Measurements from ENCODE around the gene SRRT.

SRRT gene

DNA sequence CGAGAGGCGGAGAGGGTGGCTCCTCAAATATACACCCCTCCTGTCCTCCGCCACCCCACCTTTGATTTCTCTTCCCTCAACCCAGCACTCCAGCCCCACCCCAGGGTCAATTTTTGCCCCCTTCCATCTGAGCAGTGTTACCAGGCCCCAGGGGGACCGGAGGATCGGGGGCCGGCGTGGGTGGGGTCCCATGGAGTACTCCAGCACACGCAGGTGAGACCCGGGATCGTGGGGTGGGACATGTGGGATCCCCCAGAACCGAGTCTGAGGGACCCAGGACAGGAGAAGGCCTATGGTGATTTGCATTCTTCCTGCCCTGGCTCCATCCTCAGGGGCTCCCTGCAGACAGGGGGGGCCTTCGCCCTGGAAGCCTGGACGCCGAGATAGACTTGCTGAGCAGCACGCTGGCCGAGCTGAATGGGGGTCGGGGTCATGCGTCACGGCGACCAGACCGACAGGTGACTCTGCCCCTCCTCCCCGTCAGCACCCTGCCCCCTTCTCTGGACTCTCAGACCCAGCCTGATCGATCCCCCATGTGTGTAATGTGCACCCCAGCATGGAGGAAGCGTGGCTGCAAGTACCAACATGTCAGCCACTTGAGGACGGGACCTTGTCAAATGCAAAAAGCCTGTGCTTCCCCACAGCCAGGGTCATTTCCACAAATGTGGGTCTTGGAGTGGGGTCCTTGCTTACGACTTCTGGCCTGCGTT is 7.0 kb upstream of the SRRT start:
- peaks cover 26% of the 10 kb centered on the region for H3K36me3 ChIP-seq (ENCODE audit: control insufficient read depth, low read depth, low read length)
- H3K4me3 ChIP-seq (ENCODE audit: low read length): peak overlapping the region; percentile 71
- H3K27ac ChIP-seq (ENCODE audit: low read length): peak overlapping the region; percentile 77
- no peaks in the 10 kb centered on the region for H3K9me3 ChIP-seq (ENCODE audit: control insufficient read depth, low read depth, low read length)
- H3K4me1 ChIP-seq (ENCODE audit: control insufficient read depth, low read depth, low read length): peaks cover 8% of the 10 kb centered on the region
- no peaks in the 10 kb centered on the region for H3K27me3 ChIP-seq (ENCODE audit: control insufficient read depth, insufficient read depth, low read length)
- H3K9ac ChIP-seq (ENCODE audit: low read length): peak overlapping the region; percentile 77

DNA sequence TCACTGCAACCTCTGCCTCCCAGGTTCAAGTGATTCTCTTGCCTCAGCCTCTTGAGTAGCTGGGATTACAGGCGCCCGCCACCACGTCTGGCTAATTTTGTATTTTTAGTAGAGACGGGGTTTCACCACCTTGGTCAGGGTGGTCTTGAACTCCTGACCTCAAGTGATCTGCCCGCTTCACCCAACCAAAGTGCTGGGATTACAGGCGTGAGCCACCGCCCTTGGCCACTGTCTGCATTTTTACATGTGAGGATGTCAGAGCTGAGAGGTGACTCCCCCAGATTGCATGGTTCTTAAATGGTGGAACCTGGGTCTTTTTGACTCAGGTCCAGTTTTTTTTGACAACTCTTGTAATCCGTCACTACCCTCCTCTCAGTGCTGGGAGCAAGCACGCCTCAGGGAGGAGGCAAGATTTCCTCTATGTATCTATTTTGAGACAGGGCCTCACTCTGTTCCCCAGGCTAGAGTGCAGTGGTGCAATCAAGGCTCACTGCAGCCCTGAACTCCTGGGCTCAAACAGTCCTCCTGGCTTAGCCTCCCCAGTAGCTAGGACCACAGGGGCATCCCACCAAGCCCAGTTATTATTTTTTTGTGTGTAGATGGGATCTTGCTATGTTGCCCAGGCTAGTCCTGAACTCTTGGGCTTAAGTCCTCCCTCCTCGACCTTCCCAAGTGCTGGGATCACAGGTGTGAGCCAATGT is 1.2 kb upstream of the SRRT start:
- peak overlapping the region; percentile 91 for H3K9ac ChIP-seq (ENCODE audit: low read length)

DNA sequence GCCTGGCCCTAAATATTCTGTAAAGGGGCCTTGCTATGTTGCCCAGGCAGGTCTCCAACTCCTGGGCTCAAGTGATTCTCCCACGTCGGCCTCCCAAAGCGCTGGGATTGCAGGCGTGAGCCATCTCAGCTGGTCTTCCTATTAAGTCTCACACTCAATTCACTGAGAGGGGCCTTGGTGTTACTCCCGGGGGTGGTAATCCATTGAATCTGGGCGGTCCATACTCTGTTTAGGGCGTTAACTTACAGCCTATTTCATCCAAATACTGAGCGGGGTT is 665 bp upstream of the SRRT start:
- Histone ChIP-seq H3K9me3 (ENCODE audit: control insufficient read depth, low read depth, low read length) (no peaks in the 10 kb centered on the region), H3K4me3 (ENCODE audit: low read length) (peak overlapping the region; percentile 98), H3K9ac (ENCODE audit: low read length) (peak overlapping the region; percentile 91), H3K36me3 (ENCODE audit: control insufficient read depth, low read depth, low read length) (peaks cover 63% of the 10 kb centered on the region), H3K27me3 (ENCODE audit: control insufficient read depth, insufficient read depth, low read length) (no peaks in the 10 kb centered on the region), H3K4me1 (ENCODE audit: control insufficient read depth, low read depth, low read length) (peaks cover 8% of the 10 kb centered on the region), H3K27ac (ENCODE audit: low read length) (peak overlapping the region; percentile 70)

More for the DNA sequence above, 1.2 kb upstream of the SRRT start:
- H3K4me1 ChIP-seq (ENCODE audit: control insufficient read depth, low read depth, low read length): peaks cover 8% of the 10 kb centered on the region
- H3K27me3 ChIP-seq (ENCODE audit: control insufficient read depth, insufficient read depth, low read length): no peaks in the 10 kb centered on the region
- H3K36me3 ChIP-seq (ENCODE audit: control insufficient read depth, low read depth, low read length): peaks cover 59% of the 10 kb centered on the region
- H3K4me3 ChIP-seq (ENCODE audit: low read length): peak overlapping the region; percentile 98
- peak overlapping the region; percentile 70 for H3K27ac ChIP-seq (ENCODE audit: low read length)
- H3K9me3 ChIP-seq (ENCODE audit: control insufficient read depth, low read depth, low read length): no peaks in the 10 kb centered on the region

DNA sequence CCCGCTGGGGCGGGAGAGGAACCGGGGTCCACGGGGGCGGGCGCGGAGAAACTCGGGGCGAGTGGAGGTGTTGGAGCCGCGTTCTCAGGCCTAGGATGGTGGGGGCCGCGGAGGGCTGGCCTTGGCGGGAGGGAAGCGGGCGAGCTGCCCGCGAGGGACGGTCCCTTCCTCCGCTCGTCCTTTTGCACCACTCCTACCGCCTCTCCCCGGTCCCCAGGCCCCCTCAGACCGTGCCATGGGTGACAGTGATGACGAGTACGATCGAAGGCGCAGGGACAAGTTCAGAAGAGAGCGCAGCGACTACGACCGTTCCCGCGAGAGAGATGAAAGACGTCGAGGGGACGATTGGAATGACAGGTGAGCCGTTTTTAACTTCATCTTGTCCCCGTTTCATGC is 451 bp downstream of the SRRT start:
- Histone ChIP-seq H3K36me3 (ENCODE audit: control insufficient read depth, low read depth, low read length) (peaks cover 67% of the 10 kb centered on the region), H3K9me3 (ENCODE audit: control insufficient read depth, low read depth, low read length) (no peaks in the 10 kb centered on the region), H3K27ac (ENCODE audit: low read length) (peak overlapping the region; percentile 70), H3K4me1 (ENCODE audit: control insufficient read depth, low read depth, low read length) (peaks cover 8% of the 10 kb centered on the region), H3K27me3 (ENCODE audit: control insufficient read depth, insufficient read depth, low read length) (no peaks in the 10 kb centered on the region), H3K4me3 (ENCODE audit: low read length) (peak overlapping the region; percentile 98), H3K9ac (ENCODE audit: low read length) (peak overlapping the region; percentile 91)

DNA sequence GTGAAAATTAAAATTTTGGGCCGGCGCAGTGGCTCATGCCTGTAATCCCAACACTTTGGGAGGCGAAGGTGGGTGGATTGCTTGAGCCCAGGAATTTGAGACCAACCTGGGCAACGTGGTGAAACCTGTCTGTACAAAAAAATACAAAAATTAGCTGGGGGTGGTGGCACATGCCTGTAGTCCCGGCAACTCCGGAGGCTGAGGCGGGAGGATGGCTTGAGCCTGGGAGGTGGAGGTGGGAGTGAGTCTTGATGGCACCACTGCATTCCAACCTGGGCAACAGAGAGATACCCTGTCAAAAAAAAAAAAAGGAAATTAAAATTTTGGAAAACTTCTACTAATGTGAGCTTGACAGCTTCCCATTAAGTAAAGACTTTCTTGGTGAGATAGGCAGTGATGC is 3.1 kb downstream of the SRRT start:
- peaks cover 8% of the 10 kb centered on the region for H3K4me1 ChIP-seq (ENCODE audit: control insufficient read depth, low read depth, low read length)
- no peak overlapping the region for H3K4me3 ChIP-seq (ENCODE audit: low read length)
- H3K27me3 ChIP-seq (ENCODE audit: control insufficient read depth, insufficient read depth, low read length): no peaks in the 10 kb centered on the region
- H3K9me3 ChIP-seq (ENCODE audit: control insufficient read depth, low read depth, low read length): no peaks in the 10 kb centered on the region
- H3K27ac ChIP-seq (ENCODE audit: low read length): no peak overlapping the region
- peaks cover 63% of the 10 kb centered on the region for H3K36me3 ChIP-seq (ENCODE audit: control insufficient read depth, low read depth, low read length)
- no peak overlapping the region for H3K9ac ChIP-seq (ENCODE audit: low read length)

DNA sequence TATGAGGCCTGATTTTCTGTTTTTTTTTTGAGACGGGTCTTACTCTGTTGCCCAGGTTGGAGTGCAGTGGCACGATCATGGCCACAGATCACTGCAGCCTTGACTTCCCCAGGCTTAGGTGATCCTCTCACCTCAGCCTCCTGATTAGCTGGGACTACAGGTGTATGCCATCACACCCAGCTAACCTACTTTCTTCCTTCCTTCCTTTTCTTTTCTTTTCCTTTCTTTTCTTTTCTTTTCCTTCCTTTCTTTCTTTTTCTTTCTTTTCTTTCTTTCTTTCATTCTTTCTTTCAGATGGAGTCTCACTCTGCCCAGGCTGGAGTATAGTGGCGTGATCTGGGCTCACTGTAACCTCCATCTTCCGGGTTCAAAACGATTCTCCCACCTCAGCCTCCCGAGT is 3.8 kb downstream of the SRRT start:
- Histone ChIP-seq H3K27me3 (ENCODE audit: control insufficient read depth, insufficient read depth, low read length) (no peaks in the 10 kb centered on the region), H3K36me3 (ENCODE audit: control insufficient read depth, low read depth, low read length) (peaks cover 63% of the 10 kb centered on the region), H3K9ac (ENCODE audit: low read length) (no peak overlapping the region), H3K4me3 (ENCODE audit: low read length) (no peak overlapping the region), H3K4me1 (ENCODE audit: control insufficient read depth, low read depth, low read length) (peaks cover 8% of the 10 kb centered on the region), H3K27ac (ENCODE audit: low read length) (no peak overlapping the region), H3K9me3 (ENCODE audit: control insufficient read depth, low read depth, low read length) (no peaks in the 10 kb centered on the region)

DNA sequence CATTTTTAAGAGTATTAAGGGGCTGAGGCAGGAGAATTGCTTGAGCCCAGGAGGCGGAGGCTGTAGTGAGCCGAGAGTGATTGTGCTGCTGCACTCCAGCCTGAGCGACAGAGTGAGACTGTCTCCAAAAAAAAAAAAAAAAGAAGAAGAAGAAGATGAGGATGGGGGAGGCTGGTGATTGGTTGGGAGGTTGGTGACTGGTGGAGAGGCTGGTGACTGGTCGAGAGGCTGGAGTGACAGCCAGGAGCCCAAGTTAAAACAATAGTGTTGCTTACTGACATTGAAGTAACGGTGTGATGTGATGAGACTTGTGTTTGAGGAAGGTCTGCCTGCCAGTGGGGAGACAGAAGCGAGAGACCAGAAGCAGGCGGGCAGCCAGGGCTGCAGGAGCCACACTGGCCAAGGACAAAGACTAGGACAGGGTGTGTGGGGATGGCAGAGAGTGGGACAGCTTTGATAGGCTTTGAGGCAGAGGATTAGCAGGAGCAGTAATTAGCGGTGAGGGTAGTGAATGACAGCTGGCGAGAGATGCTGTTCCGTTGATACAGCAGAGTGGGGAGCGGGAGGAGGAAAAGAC is 4.9 kb downstream of the SRRT start:
- Histone ChIP-seq H3K27ac (ENCODE audit: low read length) (no peak overlapping the region), H3K4me3 (ENCODE audit: low read length) (no peak overlapping the region), H3K9me3 (ENCODE audit: control insufficient read depth, low read depth, low read length) (no peaks in the 10 kb centered on the region), H3K4me1 (ENCODE audit: control insufficient read depth, low read depth, low read length) (peaks cover 8% of the 10 kb centered on the region), H3K36me3 (ENCODE audit: control insufficient read depth, low read depth, low read length) (peaks cover 70% of the 10 kb centered on the region), H3K9ac (ENCODE audit: low read length) (no peak overlapping the region), H3K27me3 (ENCODE audit: control insufficient read depth, insufficient read depth, low read length) (no peaks in the 10 kb centered on the region)

DNA sequence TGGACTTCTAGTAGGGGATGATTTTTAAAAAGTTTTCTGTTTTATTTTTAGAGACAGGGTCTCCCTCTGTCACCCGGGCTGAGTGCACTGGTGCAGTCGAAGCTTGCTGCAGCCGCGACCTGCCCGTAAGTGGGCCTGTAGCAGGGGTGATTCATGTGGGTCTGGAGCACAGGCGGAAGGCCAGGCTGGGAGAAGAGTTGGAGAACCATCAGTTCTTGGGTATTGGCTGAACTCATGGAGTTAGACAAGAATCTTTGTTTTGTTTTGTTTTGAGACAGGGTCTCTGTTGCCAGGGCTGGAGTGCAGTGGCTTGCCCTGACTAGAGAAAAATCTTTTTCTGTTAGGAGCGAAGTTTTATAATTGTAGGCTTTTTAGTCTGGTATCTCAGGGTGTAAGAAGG is 5.7 kb downstream of the SRRT start:
- H3K27ac ChIP-seq (ENCODE audit: low read length): no peak overlapping the region
- H3K4me3 ChIP-seq (ENCODE audit: low read length): no peak overlapping the region
- H3K9ac ChIP-seq (ENCODE audit: low read length): no peak overlapping the region
- H3K27me3 ChIP-seq (ENCODE audit: control insufficient read depth, insufficient read depth, low read length): no peaks in the 10 kb centered on the region
- H3K9me3 ChIP-seq (ENCODE audit: control insufficient read depth, low read depth, low read length): no peaks in the 10 kb centered on the region
- peaks cover 79% of the 10 kb centered on the region for H3K36me3 ChIP-seq (ENCODE audit: control insufficient read depth, low read depth, low read length)
- H3K4me1 ChIP-seq (ENCODE audit: control insufficient read depth, low read depth, low read length): peaks cover 8% of the 10 kb centered on the region

DNA sequence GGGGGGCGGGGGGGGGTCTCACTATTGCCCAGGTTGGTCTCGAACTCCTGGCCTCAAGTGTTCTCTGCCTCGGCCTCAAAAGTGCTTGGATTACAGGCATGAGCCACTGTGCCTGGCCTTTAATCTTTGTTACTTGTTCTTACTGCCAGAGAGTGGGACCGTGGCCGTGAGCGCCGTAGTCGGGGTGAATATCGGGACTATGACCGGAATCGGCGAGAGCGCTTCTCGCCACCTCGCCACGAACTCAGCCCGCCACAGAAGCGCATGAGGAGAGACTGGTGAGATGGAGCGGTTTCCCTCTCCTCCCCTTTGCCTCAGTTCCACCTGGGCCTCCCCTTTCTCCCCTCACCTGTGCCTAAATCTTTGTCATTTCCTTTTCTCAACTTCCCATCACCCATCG is 6.2 kb downstream of the SRRT start:
- Histone ChIP-seq H3K9ac (ENCODE audit: low read length) (no peak overlapping the region), H3K27ac (ENCODE audit: low read length) (no peak overlapping the region)

DNA sequence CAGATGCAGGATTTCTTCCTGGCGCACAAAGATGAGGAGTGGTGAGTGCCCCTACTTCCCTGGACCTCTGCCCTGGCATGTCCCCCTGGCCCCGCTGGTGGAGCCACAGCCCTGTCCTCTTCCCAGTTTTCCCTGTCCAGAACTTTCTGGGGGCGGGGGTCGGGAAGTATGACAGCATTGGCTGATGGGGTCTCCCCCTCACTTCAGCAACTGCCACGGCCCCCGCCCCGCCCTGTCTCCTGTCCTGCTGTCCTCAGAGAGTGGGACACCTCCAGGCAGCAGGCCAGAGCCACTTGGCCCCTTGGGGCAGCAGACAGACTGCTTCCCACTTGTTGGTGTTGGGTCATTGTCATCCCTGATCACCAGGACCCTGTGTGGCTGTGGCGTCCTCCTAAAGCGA is 7.3 kb downstream of the SRRT start:
- peaks cover under 1% of the 10 kb centered on the region for H3K4me1 ChIP-seq (ENCODE audit: control insufficient read depth, low read depth, low read length)
- no peak overlapping the region for H3K27ac ChIP-seq (ENCODE audit: low read length)
- H3K9me3 ChIP-seq (ENCODE audit: control insufficient read depth, low read depth, low read length): no peaks in the 10 kb centered on the region
- peaks cover 85% of the 10 kb centered on the region for H3K36me3 ChIP-seq (ENCODE audit: control insufficient read depth, low read depth, low read length)
- no peak overlapping the region for H3K4me3 ChIP-seq (ENCODE audit: low read length)
- H3K9ac ChIP-seq (ENCODE audit: low read length): no peak overlapping the region
- no peaks in the 10 kb centered on the region for H3K27me3 ChIP-seq (ENCODE audit: control insufficient read depth, insufficient read depth, low read length)

More for the DNA sequence above, 6.2 kb downstream of the SRRT start:
- Histone ChIP-seq H3K36me3 (ENCODE audit: control insufficient read depth, low read depth, low read length) (peaks cover 84% of the 10 kb centered on the region), H3K27me3 (ENCODE audit: control insufficient read depth, insufficient read depth, low read length) (no peaks in the 10 kb centered on the region), H3K9me3 (ENCODE audit: control insufficient read depth, low read depth, low read length) (no peaks in the 10 kb centered on the region), H3K4me1 (ENCODE audit: control insufficient read depth, low read depth, low read length) (peaks cover 4% of the 10 kb centered on the region), H3K4me3 (ENCODE audit: low read length) (no peak overlapping the region)

DNA sequence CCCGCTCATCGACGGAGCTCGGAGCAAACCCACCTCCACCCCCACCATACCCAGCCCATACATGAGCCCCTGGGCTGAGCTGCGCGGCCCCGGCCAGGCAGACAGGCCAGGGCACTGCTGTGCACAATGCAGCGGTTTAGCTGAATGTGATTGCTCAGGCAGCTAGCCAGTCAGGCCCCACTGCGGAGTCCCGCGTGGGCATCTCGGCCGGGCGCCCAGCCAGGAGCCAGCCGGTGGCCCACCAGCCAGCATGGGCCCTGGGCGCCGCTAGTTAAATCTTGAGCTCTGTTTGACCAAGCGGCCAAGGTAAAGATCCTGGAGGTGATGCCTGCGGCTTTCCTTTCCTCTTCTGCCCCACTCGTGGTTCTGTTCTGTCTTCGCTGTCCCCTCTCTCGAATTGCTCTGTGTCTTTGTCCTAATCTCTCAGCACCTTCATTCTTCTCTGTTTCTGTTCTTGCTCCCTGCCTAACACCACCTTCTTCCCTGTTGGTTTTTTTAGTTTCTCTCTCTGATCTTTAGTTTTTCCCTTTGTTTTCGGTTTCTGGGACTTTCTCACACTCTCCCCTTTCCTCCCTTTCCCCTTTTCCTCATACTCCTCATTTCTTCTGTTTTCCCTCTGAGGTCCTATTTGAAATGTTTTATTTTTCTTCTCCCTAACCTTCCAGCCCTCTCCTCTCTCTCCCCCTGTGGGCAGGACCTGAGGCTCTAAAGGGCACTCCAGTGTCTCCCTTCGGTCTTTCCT is 8.1 kb downstream of the SRRT start:
- H3K27ac ChIP-seq (ENCODE audit: low read length): no peak overlapping the region
- H3K4me1 ChIP-seq (ENCODE audit: control insufficient read depth, low read depth, low read length): peaks cover 5% of the 10 kb centered on the region
- no peaks in the 10 kb centered on the region for H3K27me3 ChIP-seq (ENCODE audit: control insufficient read depth, insufficient read depth, low read length)
- peaks cover 87% of the 10 kb centered on the region for H3K36me3 ChIP-seq (ENCODE audit: control insufficient read depth, low read depth, low read length)
- no peak overlapping the region for H3K4me3 ChIP-seq (ENCODE audit: low read length)
- no peaks in the 10 kb centered on the region for H3K9me3 ChIP-seq (ENCODE audit: control insufficient read depth, low read depth, low read length)
- H3K9ac ChIP-seq (ENCODE audit: low read length): no peak overlapping the region

All from iPS-18a (cell line).